Endodermal cell (in vitro differentiated cells): Measurements from ENCODE around the gene STAT3. TPM values are rescaled to one million over a fixed set of nuclear protein-coding genes. Genes with fewer than 3 reads are reported as not detected.
A peak's percentile ranks its signal among the peaks of the same experiment; 100 is the strongest.

ENCODE experiments used
- DNase-seq: peaks from one replicate; pipeline ENCODE4 v3.0.0-alpha.2; 2017
- H3K27ac ChIP-seq: 2 replicates; pipeline ENCODE4 v1.5.1; 2013; ENCODE audit warnings: mild to moderate bottlenecking, low read depth, low read length, moderate library complexity
- H3K27me3 ChIP-seq: 2 replicates; pipeline ENCODE4 v1.6.1; 2013; ENCODE audit warnings: mild to moderate bottlenecking, low read length, moderate library complexity; ENCODE audit not compliant: insufficient read depth, control insufficient read depth, poor library complexity, severe bottlenecking
- H3K36me3 ChIP-seq: 2 replicates; pipeline ENCODE4 v1.7.0; 2013; ENCODE audit warnings: mild to moderate bottlenecking, low read length, moderate library complexity; ENCODE audit not compliant: control insufficient read depth, insufficient read depth
- H3K4me1 ChIP-seq: one replicate; pipeline ENCODE4 v1.7.0; 2013; ENCODE audit warnings: low read length; ENCODE audit not compliant: control insufficient read depth, insufficient read depth
- H3K4me3 ChIP-seq: 2 replicates; pipeline ENCODE4 v1.5.1; 2013; ENCODE audit warnings: mild to moderate bottlenecking, low read length, moderate library complexity
- H3K9ac ChIP-seq: 2 replicates; pipeline ENCODE4 v1.6.1; 2013; ENCODE audit warnings: mild to moderate bottlenecking, low read length, moderate library complexity; ENCODE audit not compliant: poor library complexity, severe bottlenecking; ENCODE audit errors: extremely low read depth
- H3K9me3 ChIP-seq: 2 replicates; pipeline ENCODE4 v1.6.1; 2013; ENCODE audit warnings: mild to moderate bottlenecking, low read length, moderate library complexity; ENCODE audit not compliant: control insufficient read depth
- H3K27ac Mint-ChIP-seq: 2 replicates; pipeline ENCODE4 v1.8.0; 2020; ENCODE audit warnings: mixed read lengths
- H3K27me3 Mint-ChIP-seq: 2 replicates; pipeline ENCODE4 v1.8.0; 2021; ENCODE audit warnings: mild to moderate bottlenecking, mixed read lengths; ENCODE audit not compliant: insufficient read depth
- H3K36me3 Mint-ChIP-seq: 2 replicates; pipeline ENCODE4 v1.8.0; 2020; ENCODE audit warnings: low read depth, mixed read lengths
- H3K4me1 Mint-ChIP-seq: 2 replicates; pipeline ENCODE4 v1.8.0; 2020; ENCODE audit warnings: mixed read lengths
- H3K4me3 Mint-ChIP-seq: 2 replicates; pipeline ENCODE4 v1.8.0; 2020; ENCODE audit warnings: mild to moderate bottlenecking, moderate library complexity, mixed read lengths
- H3K9me3 Mint-ChIP-seq: 2 replicates; pipeline ENCODE4 v1.8.0; 2020; ENCODE audit warnings: mild to moderate bottlenecking, mixed read lengths
- WGBS, 2 experiments: methylation state at CpG; one replicate each; pipeline versions ENCODE4 v1.1.5 to v1.1.7; 2013; ENCODE audit warnings: missing lambda C conversion rate in 2 of 2, mixed read lengths in 1 of 2; ENCODE audit not compliant: insufficient coverage in 1 of 2, insufficient read length in 1 of 2; 5-methylcytosine and 5-hydroxymethylcytosine counted together
- total RNA-seq, 2 donors: library from RNA; stranded (reverse); fragmentation: NEBNext Ultra II Directional in 1 of 2; extraction: Animal tissue kit (Norgen Biotek cat#: 25700) in 1 of 2; gene quantifications; 2 replicates in 1 of 2; 3 replicates in 1 of 2; pipeline ENCODE4 v1.2.1, GENCODE V29; 2021
- TF ChIP-seq, protein P1 (sequence below): fragments of 200-600 bp; sonication (generic); conservative IDR thresholded peaks from 2 replicates; pipeline ENCODE4 v1.5.0; 2021; ENCODE audit warnings: antibody characterized with exemption, mild to moderate bottlenecking

STAT3 gene
- total RNA-seq, 2 donors from 2014 or later: 27.5 to 32.4 TPM

GRCh38 chr17:42389899-42390298, 1.7 kb upstream of the STAT3 start:
- Histone ChIP-seq H3K4me1 (no peaks in the 10 kb centered on the region), H3K4me3 (peak overlapping the region; percentile 3), H3K36me3 (no peaks in the 10 kb centered on the region), H3K9me3 (no peaks in the 10 kb centered on the region), H3K27ac (no peak overlapping the region), H3K27me3 (peaks cover 50% of the 10 kb centered on the region), H3K9ac (no peak overlapping the region)
- H3K27me3 Mint-ChIP-seq: peaks cover 38% of the 10 kb centered on the region
- no peaks in the 10 kb centered on the region for H3K9me3 Mint-ChIP-seq
- peak; percentile 66 for DNase-seq
- 68 to 85% methylated on average over 4 to 5 of the region's 5 CpGs for WGBS, 2 experiments
- H3K36me3 Mint-ChIP-seq: no peaks in the 10 kb centered on the region
- TF ChIP-seq, protein P1, sequence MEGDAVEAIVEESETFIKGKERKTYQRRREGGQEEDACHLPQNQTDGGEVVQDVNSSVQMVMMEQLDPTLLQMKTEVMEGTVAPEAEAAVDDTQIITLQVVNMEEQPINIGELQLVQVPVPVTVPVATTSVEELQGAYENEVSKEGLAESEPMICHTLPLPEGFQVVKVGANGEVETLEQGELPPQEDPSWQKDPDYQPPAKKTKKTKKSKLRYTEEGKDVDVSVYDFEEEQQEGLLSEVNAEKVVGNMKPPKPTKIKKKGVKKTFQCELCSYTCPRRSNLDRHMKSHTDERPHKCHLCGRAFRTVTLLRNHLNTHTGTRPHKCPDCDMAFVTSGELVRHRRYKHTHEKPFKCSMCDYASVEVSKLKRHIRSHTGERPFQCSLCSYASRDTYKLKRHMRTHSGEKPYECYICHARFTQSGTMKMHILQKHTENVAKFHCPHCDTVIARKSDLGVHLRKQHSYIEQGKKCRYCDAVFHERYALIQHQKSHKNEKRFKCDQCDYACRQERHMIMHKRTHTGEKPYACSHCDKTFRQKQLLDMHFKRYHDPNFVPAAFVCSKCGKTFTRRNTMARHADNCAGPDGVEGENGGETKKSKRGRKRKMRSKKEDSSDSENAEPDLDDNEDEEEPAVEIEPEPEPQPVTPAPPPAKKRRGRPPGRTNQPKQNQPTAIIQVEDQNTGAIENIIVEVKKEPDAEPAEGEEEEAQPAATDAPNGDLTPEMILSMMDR: no peak
- H3K4me3 Mint-ChIP-seq: peak overlapping the region; percentile 86
- peak overlapping the region; percentile 2 for H3K27ac Mint-ChIP-seq
- peaks cover 18% of the 10 kb centered on the region for H3K4me1 Mint-ChIP-seq

- Histone ChIP-seq H3K27ac (no peak overlapping the region), H3K9me3 (no peaks in the 10 kb centered on the region), H3K4me3 (peak overlapping the region; percentile 77), H3K9ac (peak overlapping the region; percentile 24), H3K36me3 (no peaks in the 10 kb centered on the region), H3K4me1 (no peaks in the 10 kb centered on the region), H3K27me3 (peaks cover 54% of the 10 kb centered on the region)
- no peak for DNase-seq
- WGBS, 2 experiments: 74 to 77% methylated on average over 10 to 11 of the region's 11 CpGs
- Mint-ChIP-seq H3K9me3 (no peaks in the 10 kb centered on the region), H3K36me3 (no peaks in the 10 kb centered on the region), H3K27me3 (peaks cover 38% of the 10 kb centered on the region), H3K27ac (peak overlapping the region; percentile 91), H3K4me3 (peak overlapping the region; percentile 86), H3K4me1 (peaks cover 18% of the 10 kb centered on the region)
- TF ChIP-seq, protein P1: no peak
Observed at GRCh38 chr17:42389135-42389417, 834 bp upstream of the STAT3 start.

DNA sequence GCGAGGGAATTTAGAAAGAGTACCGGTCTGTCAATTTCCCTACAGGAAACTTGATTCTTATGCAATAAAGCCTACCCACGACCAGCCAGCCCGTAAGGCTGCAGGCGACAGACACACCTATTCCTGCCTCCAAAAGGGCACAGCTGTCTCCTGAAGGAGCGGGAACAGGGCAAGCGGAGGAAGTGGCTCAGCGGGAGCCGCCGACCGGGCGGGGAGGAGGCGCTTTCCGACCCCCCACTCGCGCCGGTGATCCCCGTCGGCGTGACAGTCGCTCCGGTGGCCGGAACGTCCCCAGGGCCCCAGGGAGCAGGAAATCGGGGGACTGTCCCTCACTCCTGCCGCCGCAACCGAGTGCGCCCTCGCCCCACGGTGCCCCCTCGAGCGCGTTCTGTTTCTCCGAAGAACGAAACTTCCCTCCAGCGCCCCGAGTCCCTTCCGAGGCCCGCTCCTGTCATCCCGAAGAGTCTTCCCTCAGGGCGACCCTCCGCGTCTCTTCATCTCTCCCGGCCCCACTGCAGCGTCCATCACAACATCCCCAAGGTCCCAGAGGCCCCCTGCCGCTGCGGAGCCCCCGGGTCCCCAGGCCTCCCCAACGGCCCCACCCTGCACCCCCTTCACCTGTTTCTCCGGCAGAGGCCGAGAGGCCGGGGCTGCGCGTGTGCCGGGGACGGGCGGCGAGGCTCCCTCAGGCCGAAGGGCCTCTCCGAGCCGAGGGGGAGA, 421 bp downstream of the STAT3 start:
- no peaks in the 10 kb centered on the region for H3K9me3 ChIP-seq
- H3K4me3 Mint-ChIP-seq: peak overlapping the region; percentile 86
- WGBS, 2 experiments: 0% methylated on average over 3 to 62 of the region's 62 CpGs
- no peaks in the 10 kb centered on the region for H3K4me1 ChIP-seq
- peaks cover 39% of the 10 kb centered on the region for H3K27me3 Mint-ChIP-seq
- no peaks in the 10 kb centered on the region for H3K36me3 ChIP-seq
- H3K27me3 ChIP-seq: peaks cover 53% of the 10 kb centered on the region
- TF ChIP-seq, protein P1: no peak
- no peaks in the 10 kb centered on the region for H3K36me3 Mint-ChIP-seq
- DNase-seq: peak; percentile 90
- H3K27ac ChIP-seq: peak overlapping the region; percentile 71
- H3K4me3 ChIP-seq: peak overlapping the region; percentile 87
- no peaks in the 10 kb centered on the region for H3K9me3 Mint-ChIP-seq
- H3K27ac Mint-ChIP-seq: peak overlapping the region; percentile 88
- H3K4me1 Mint-ChIP-seq: peaks cover 18% of the 10 kb centered on the region
- peak overlapping the region; percentile 54 for H3K9ac ChIP-seq
